IMR-90 (cell line): ENCODE results near the gene TIGD1. TPM values are rescaled to one million over a fixed set of nuclear protein-coding genes. Genes with fewer than 3 reads are reported as not detected.

Experiments used
- ATAC-seq: fragments of 200-7000 bp; cut with Tn5 transposase; 2 replicates; pipeline ENCODE4 v1.9.1; 2020; ENCODE audit warnings: low read depth, mild to moderate bottlenecking, moderate library complexity
- BruUV-seq: library from RNA; stranded (reverse); fragments of 400-500 nt; replicated peaks from 2 replicates; lab custom pipeline; 2021; lab: Mats Ljungman, UMichigan
- CTCF ChIA-PET: fragments of 300-600 bp; formaldehyde crosslinking; extraction: SDS; loops from one replicate; lab custom pipeline; 2021; ENCODE audit warnings: antibody characterized with exemption; lab: Yijun Ruan, JAX
- POLR2A ChIA-PET: fragments of 300-600 bp; sonication (Branson Sonifier 250); formaldehyde crosslinking; loops from one replicate; lab custom pipeline; 2022; ENCODE audit warnings: antibody characterized with exemption; ENCODE audit not compliant: unreplicated experiment; lab: Charles Lee
- DNase-seq: peaks from one replicate; pipeline ENCODE4 v3.0.0; 2013
- H2AFZ ChIP-seq: replicated peaks from 2 replicates; pipeline ENCODE3; 2013; ENCODE audit warnings: low read length, mild to moderate bottlenecking; ENCODE audit not compliant: poor library complexity
- H2AK5ac ChIP-seq: 2 replicates; pipeline ENCODE4 v1.6.1; 2013; ENCODE audit warnings: low read depth, low read length, inconsistent platforms
- H2AK9ac ChIP-seq: replicated peaks from 2 replicates; pipeline ENCODE3; 2013; ENCODE audit warnings: mild to moderate bottlenecking, low read depth, low read length, moderate library complexity; ENCODE audit not compliant: poor library complexity
- H2BK120ac ChIP-seq: 2 replicates; pipeline ENCODE4 v1.6.1; 2013; ENCODE audit warnings: low read depth, low read length, inconsistent platforms
- H2BK15ac ChIP-seq: 3 replicates; pipeline ENCODE4 v1.6.1; 2013; ENCODE audit warnings: low read depth, low read length, inconsistent platforms
- H2BK20ac ChIP-seq: 2 replicates; pipeline ENCODE4 v1.6.1; 2013; ENCODE audit warnings: low read depth, mild to moderate bottlenecking, inconsistent platforms, low read length, moderate library complexity
- H2BK5ac ChIP-seq: 2 replicates; pipeline ENCODE4 v1.6.1; 2013; ENCODE audit warnings: mild to moderate bottlenecking, low read depth, low read length, inconsistent platforms; ENCODE audit not compliant: poor library complexity, severe bottlenecking
- H3K14ac ChIP-seq: replicated peaks from 2 replicates; pipeline ENCODE4 v1.6.1; 2013; ENCODE audit warnings: low read depth, low read length, inconsistent platforms
- H3K18ac ChIP-seq: 2 replicates; pipeline ENCODE4 v1.6.1; 2013; ENCODE audit warnings: low read depth, low read length, control low read depth
- H3K23ac ChIP-seq: 2 replicates; pipeline ENCODE4 v1.6.1; 2013; ENCODE audit warnings: low read depth, low read length, inconsistent platforms
- H3K27ac ChIP-seq: 2 replicates; pipeline ENCODE4 v1.5.1; 2013; ENCODE audit warnings: mild to moderate bottlenecking, control low read depth, low read length; ENCODE audit not compliant: insufficient read depth
- H3K27me3 ChIP-seq: 2 replicates; pipeline ENCODE4 v1.6.1; 2013; ENCODE audit warnings: low read length; ENCODE audit not compliant: control insufficient read depth, insufficient read depth
- H3K36me3 ChIP-seq: 2 replicates; pipeline ENCODE4 v1.6.1; 2013; ENCODE audit warnings: low read length, mixed read lengths; ENCODE audit not compliant: control insufficient read depth, insufficient read depth
- H3K4ac ChIP-seq: 2 replicates; pipeline ENCODE4 v1.6.1; 2013; ENCODE audit warnings: low read depth, low read length, inconsistent platforms
- H3K4me1 ChIP-seq: 2 replicates; pipeline ENCODE4 v1.6.1; 2013; ENCODE audit warnings: low read length, mixed read lengths; ENCODE audit not compliant: control insufficient read depth, insufficient read depth
- H3K4me2 ChIP-seq: 2 replicates; pipeline ENCODE4 v1.6.1; 2013; ENCODE audit warnings: low read depth, mild to moderate bottlenecking, control low read depth, low read length, moderate library complexity
- H3K4me3 ChIP-seq: 2 replicates; pipeline ENCODE4 v1.5.1; 2013; ENCODE audit warnings: low read depth, mild to moderate bottlenecking, control low read depth, low read length, moderate library complexity; ENCODE audit not compliant: insufficient read depth
- H3K56ac ChIP-seq: 2 replicates; pipeline ENCODE4 v1.6.1; 2013; ENCODE audit warnings: low read length, inconsistent platforms; ENCODE audit not compliant: insufficient read depth; ENCODE audit errors: extremely low read depth
- H3K79me1 ChIP-seq, 2 experiments: 2 replicates each; pipeline ENCODE4 v1.6.1; 2013; ENCODE audit warnings: low read length in 2 of 2, inconsistent platforms in 1 of 2, low read depth in 1 of 2
- H3K9ac ChIP-seq: 2 replicates; pipeline ENCODE4 v1.6.1; 2013; ENCODE audit warnings: low read depth, low read length, control low read depth
- H3K9me1 ChIP-seq: 2 replicates; pipeline ENCODE4 v1.6.1; 2013; ENCODE audit warnings: low read length, inconsistent platforms; ENCODE audit not compliant: insufficient read depth
- H3K9me3 ChIP-seq: 2 replicates; pipeline ENCODE4 v1.6.1; 2013; ENCODE audit warnings: low read length; ENCODE audit not compliant: control insufficient read depth, insufficient read depth
- H4K20me1 ChIP-seq: 2 replicates; pipeline ENCODE4 v1.6.1; 2013; ENCODE audit warnings: low read length, inconsistent platforms; ENCODE audit not compliant: insufficient read depth
- H4K5ac ChIP-seq: 2 replicates; pipeline ENCODE4 v1.6.1; 2013; ENCODE audit warnings: mild to moderate bottlenecking, low read depth, low read length, control low read depth
- H4K8ac ChIP-seq, 2 experiments: 2 replicates each; pipeline ENCODE4 v1.6.1; 2013; ENCODE audit warnings: low read depth in 2 of 2, low read length in 2 of 2, control low read depth in 1 of 2, inconsistent platforms in 1 of 2
- H4K91ac ChIP-seq: 2 replicates; pipeline ENCODE4 v1.6.1; 2013; ENCODE audit warnings: low read depth, low read length, inconsistent platforms; ENCODE audit not compliant: insufficient read depth
- CTCF ChIP-seq: conservative IDR thresholded peaks from 2 replicates; pipeline ENCODE4 v1.5.1; 2012; ENCODE audit warnings: mild to moderate bottlenecking, low read depth, low read length, improper control_type of control experiment
- NFE2L2 ChIP-seq: fragments of 150-350 bp; IDR thresholded peaks from 2 replicates; pipeline ENCODE4 v1.6.1; 2016; ENCODE audit warnings: low read depth, mild to moderate bottlenecking, low read length
- WGBS, 2 experiments: methylation state at CpG; one replicate each; pipeline versions ENCODE4 v1.1.5 to v1.1.7; 2013; ENCODE audit warnings: missing lambda C conversion rate in 2 of 2; ENCODE audit not compliant: insufficient read length in 1 of 2; ENCODE audit errors: extremely low coverage in 2 of 2; 5-methylcytosine and 5-hydroxymethylcytosine counted together
- dilution Hi-C: fragments of 300-500 bp; cut with HindIII; formaldehyde crosslinking; loops from one replicate; pipeline ENCODE4 v1.14.3; 2018; ENCODE audit warnings: low sequenced_read_pairs; ENCODE audit not compliant: unreplicated experiment
- in situ Hi-C: fragments of 300-500 bp; cut with MboI; formaldehyde crosslinking; loops from 3 replicates; pipeline ENCODE4 v1.14.3; 2019; ENCODE audit warnings: low sequenced_read_pairs, inconsistent platforms, mixed read lengths
- intact Hi-C: fragments of 100-400 bp; cut with micrococcal nuclease; formaldehyde crosslinking; loops from 2 replicates; pipeline ENCODE4 v1.10.0; 2022
- polyA plus RNA-seq, 3 experiments: library from polyadenylated mRNA; depleted of rRNA; stranded (reverse); fragments of >200 nt; gene quantifications; 2 replicates each; pipeline ENCODE4 v1.2.3, GENCODE V29; 2012; ENCODE audit warnings: low replicate concordance in 1 of 3
- total RNA-seq: library from RNA; depleted of rRNA; stranded (reverse); fragments of >200 nt; gene quantifications from 2 replicates; pipeline ENCODE4 v1.2.3, GENCODE V29; 2012

The TIGD1 gene
- total and polyA plus RNA-seq, 2 of the 4 experiments (the other 2 are of a cell fraction) = 2.7 to 2.9 TPM

DNA sequence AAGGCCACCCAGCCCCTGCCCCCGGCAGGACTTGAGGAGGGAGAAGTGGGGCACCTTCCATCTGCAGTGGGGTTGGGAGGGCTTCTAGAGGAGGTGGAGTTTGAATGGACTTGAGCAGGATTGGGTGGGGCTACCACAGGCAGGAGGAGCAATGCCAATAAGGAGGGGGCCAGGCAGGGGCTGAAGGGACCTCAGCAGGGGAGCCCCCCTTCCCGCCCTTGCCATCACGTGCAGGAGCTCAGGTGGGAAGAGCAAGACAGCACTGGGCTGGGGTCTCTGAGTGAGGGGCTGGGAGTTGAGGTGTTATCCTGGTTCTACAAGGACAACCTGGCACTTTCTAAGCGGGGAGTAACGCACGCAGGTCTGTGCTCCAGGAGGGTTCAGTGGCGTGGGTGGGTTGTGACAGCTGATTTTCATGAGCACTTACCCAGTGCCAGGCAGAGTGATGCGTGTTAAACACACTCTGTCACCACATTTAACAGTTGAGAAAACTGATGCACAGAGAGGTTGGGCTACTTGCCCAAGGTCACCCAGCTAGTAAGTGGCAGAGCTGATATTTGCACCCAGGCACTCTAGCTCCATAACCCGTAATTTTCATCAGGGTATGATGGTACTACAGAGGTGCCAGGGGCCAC lies 19.6 kb downstream of the TIGD1 start:
- H3K18ac ChIP-seq = no peak overlapping the region
- H3K9ac ChIP-seq = no peak overlapping the region
- in situ Hi-C loops = no loop called here
- H3K23ac ChIP-seq = no peak overlapping the region
- no peak overlapping the region for H3K4me3 ChIP-seq
- no peaks in the 10 kb centered on the region for H3K4me1 ChIP-seq
- H2AK5ac ChIP-seq = no peak overlapping the region
- no peak overlapping the region for H4K5ac ChIP-seq
- H4K20me1 ChIP-seq = no peaks in the 10 kb centered on the region
- no peak overlapping the region for H4K91ac ChIP-seq
- ATAC-seq (no peak), DNase-seq (no peak)
- no TSS peak for BruUV-seq
- ChIA-PET CTCF (no interaction called here), POLR2A (no interaction called here)
- no peak overlapping the region for H3K4ac ChIP-seq
- no peak overlapping the region for H2BK15ac ChIP-seq
- H2BK20ac ChIP-seq = no peak overlapping the region
- H3K27me3 ChIP-seq = peaks cover 26% of the 10 kb centered on the region
- H3K27ac ChIP-seq = no peak overlapping the region
- 35% methylated on average over 2 of the region's 9 CpGs; no CpG with 5 or more reads in 1 of the 2 experiments for WGBS, 2 experiments
- H3K9me1 ChIP-seq = no peaks in the 10 kb centered on the region
- no peaks in the 10 kb centered on the region for H3K36me3 ChIP-seq
- TF ChIP-seq CTCF (no peak), NFE2L2 (no peak)
- H2AK9ac ChIP-seq = no peak overlapping the region
- H3K14ac ChIP-seq = no peak overlapping the region
- dilution Hi-C loops = no loop called here
- intact Hi-C loops = no loop called here
- no peak overlapping the region for H2AFZ ChIP-seq
- H2BK120ac ChIP-seq = no peak overlapping the region
- H3K9me3 ChIP-seq = no peaks in the 10 kb centered on the region
- H3K79me1 ChIP-seq = no peaks in the 10 kb centered on the region
- H4K8ac ChIP-seq = no peak overlapping the region
- no peak overlapping the region for H3K56ac ChIP-seq
- H2BK5ac ChIP-seq = no peak overlapping the region
- H3K4me2 ChIP-seq = no peak overlapping the region
